ENCODE measurements around the gene EXOC3.
A peak's percentile ranks its signal among the peaks of the same experiment; 100 is the strongest.

EXOC3 gene

DNA sequence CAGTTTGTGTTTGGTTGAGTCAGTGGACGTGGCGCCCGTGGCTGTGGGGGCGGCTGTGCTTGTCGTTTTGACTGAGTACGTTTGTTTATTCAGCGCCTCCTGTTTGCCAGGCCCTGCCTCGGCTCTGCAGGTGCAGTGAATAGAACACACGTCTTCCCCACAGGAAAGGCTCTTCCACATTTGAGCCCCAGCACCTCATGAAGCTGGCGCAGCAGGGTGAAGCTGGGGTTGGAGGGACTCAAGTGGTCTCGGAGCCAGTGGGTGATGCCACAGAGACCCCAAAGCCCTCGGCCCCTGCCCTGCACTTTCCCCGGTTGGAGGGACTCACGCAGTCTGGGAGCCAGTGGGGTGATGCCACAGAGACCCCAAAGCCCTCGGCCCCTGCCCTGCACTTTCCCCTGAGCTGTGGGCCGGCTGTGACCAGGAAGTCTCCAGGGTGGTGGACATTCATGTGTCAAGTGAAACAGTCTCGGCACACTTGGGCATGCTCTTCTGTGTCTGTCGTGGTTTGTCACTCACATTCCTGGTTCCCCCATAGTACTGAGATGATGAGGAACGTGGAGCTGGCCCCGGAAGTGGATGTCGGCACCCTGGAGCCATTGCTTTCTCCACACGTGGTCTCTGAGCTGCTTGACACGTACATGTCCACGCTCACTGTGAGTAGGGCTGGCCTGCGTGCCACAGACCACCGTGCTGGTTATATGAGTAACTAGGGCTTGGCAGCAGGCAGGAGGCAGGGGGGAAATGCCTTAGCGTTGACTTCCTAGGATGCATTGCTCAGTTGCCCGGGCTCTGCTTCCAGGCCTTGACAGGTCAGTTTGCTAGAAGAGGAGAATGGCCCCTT, 13.6 kb downstream of the EXOC3 start:
- no peak for DNase-seq (ENCODE audit: low read depth in 2 of 2)

DNA sequence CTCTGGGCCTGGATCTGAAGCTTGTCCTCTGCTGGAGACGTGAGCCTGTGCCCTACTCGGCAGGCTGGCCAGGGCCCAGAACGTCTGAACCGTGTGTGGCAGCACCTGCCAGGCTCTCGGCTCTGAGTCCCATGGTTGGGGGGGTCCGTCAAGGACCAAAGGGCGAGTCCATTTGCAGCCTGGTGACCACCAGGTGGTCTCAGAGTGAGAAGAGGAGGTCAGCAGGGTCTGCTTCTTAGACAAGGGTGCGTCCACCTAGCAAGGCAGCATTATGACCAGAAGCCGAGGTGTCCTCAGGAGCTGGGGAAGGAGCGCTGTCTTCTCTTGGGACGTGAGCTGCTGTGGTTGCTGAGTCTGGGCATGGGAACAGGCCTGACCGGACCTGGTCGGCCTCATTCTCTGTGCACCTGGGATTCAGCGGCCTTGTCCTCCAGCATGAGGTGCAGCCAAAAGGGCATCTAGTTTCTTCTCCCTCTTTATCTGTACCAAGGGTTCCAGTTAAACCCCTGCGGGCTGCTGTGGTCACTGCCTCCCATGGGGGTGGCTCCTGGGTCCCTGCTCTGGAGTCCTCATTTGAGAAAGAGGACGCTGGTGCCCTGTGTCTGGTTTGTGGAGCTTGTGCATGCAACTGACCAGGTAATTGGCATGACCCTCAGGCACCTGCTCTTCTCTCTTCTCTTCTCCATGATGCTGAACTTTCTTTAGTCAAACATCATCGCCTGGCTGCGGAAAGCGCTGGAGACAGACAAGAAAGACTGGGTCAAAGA, 14.4 kb downstream of the EXOC3 start:
- no peak for DNase-seq (ENCODE audit: low read depth in 2 of 2)

DNA sequence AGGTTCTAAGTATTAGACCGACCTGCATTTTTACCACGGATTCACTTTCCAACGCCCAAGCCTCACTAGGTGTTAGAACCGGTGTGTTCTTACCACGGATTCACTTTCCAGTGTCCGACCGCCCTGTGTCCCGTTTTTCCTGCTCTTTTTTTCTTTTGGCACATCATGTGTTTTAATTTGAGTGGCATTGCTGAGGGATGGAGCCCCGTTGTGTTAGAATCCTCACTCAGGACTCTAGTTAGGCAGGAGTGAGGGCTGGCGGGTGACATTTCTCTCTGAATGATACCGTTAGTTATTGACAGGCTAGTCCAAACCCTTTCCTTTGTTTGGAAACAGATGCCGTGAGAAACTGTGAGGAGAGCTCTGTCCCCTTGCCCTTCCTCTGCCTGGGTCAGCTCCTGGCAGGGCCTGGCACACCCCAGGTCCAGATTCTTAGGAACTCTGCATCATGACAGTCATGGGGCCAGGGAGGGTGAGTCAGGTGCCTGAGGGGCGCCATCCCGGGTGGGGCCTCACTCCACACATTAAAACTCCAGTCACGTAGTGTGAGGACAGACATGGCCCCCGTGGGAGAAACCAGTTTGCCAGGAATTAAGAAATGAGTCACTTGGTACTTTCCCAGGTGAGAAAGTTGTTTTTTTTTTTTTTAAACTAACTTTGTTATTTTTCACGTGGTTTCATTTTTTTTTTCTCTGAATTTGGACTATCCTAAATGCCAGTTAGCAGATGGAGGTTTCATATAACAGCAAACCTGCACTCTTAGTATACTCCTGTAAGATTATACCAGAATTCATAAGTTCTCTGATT, 15.8 kb downstream of the EXOC3 start:
- peak in 1 of 2 donors; percentile 62 for DNase-seq (ENCODE audit: low read depth in 2 of 2)

DNA sequence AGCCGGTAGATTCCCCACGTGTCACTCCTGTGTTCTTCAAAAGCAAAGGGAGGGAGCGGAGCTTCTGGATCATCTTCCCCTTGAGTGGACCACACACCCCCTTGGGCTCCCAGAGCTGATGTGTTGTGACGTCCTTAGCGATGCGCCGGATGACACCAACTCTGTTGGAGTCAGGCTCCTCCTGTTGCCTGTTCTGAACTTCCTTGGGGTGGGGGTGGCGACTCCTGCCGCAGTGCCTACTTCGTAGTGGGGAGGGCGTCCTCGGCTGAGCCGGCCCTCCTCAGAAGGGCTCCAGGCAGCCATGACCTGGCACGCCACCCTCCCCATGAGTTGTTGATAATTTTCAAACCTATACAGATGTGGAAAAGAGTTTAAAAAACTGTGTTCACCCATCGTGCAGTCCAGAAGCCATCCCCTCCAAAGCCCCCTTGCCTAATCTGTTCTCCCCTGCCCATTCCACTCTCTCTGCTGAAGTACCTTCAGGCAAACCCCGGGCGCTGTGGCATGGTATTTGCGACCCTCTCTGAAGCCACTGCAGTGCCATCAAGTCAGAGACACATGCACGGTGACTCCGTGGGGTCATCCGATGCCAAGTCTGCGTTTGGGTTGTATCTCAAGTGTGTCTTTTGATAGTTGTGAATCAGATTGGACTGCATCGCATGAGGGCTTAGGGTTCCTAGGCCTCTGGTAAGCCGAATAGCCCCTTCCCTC, 16.7 kb downstream of the EXOC3 start:
- DNase-seq (ENCODE audit: low read depth in 2 of 2), result no peak

DNA sequence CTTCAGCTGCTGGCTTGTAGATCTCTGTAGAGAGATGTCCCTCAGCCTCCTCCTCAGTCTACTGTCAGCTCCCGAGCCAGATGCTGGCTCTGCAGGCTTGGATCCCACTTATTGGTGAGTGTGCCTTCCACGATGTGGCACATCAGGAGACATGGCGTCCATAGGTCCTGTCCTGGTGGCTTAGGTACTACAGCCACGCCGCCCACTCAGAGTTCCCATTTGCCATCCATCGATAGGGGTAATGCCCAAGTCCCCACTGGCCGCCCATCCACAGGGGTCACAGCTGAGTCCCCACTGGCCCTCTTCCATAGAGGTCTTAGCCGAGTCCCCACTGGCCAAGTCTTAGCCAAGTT, 17.3 kb downstream of the EXOC3 start:
- DNase-seq (ENCODE audit: low read depth in 2 of 2), result no peak

DNA sequence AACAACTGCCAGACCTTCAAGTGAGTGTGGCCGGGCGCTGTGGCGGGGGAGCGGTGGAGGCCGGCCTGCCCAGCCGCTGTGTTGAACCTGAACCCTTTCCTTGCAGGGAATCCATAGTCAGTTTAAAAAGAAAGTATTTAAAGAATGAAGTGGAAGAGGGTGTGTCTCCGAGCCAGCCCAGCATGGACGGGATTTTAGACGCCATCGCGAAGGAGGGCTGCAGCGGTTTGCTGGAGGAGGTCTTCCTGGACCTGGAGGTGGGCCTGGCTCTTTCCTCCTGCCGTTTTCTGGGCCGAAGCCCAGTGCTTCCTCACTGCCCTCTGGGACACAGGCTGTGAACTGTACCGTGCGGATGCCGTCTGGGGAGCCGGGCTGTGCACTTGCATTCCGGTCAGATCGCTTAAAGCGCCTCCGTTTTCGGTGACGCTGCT, 19.1 kb downstream of the EXOC3 start:
- no peak for DNase-seq (ENCODE audit: low read depth in 2 of 2)

DNA sequence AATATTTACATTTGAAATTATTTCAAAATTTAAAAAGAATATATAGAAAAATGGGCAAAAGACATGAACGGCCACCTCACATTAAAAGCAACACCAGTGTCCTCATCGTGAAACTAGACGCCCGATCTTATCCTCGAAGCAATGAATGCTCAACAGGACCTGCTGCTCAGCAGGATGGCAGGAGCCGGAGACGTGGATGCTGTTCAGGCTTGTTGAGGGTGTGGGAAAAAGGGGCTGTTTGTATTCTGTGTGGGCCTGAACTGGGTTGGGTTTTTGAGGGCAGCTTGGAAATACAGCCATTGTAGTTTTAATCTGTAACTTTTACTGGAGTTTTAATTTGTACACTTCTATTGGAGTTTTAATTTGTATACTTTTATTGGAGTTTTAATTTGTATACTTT, 20.3 kb downstream of the EXOC3 start:
- DNase-seq (ENCODE audit: low read depth in 2 of 2), result no peak

DNA sequence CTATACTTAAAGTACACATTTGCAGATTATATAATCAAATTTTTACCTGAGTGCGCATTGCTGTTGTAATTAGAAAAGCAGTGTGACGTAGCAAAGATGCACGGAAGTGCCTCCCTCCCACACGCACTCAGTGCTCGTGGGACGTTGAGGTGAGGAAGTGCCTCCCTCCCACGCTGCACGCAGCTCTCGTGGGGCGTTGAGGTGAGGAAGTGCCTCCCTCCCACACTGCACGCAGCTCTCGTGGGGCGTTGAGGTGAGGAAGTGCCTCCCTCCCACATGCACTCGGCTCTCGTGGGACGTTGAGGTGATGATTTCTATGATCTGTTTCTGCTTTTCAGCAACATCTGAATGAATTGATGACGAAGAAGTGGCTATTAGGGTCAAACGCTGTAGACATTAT, 21.0 kb downstream of the EXOC3 start:
- DNase-seq (ENCODE audit: low read depth in 2 of 2), result peak; percentile 70 to 87

DNA sequence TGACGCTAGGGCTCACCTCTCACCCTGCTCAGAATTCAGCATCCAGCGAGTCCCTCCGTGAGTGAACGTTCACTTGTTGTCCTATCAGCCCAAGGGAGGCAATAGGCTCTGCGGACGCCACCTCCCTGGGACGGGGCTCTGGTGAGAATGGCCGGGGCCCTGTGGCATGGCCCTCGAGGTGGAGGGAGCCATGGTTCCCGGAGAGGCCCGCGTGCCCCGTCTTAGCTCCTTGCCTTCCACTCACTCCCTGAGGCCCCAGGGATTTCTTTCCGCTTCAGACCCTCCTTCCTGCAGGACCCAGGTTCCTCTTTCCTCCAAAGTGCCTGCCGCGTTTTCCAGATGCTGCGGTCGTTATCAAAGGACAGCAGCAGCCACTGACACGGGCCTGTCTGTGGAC, 21.5 kb downstream of the EXOC3 start:
- no peak for DNase-seq (ENCODE audit: low read depth in 2 of 2)

DNA sequence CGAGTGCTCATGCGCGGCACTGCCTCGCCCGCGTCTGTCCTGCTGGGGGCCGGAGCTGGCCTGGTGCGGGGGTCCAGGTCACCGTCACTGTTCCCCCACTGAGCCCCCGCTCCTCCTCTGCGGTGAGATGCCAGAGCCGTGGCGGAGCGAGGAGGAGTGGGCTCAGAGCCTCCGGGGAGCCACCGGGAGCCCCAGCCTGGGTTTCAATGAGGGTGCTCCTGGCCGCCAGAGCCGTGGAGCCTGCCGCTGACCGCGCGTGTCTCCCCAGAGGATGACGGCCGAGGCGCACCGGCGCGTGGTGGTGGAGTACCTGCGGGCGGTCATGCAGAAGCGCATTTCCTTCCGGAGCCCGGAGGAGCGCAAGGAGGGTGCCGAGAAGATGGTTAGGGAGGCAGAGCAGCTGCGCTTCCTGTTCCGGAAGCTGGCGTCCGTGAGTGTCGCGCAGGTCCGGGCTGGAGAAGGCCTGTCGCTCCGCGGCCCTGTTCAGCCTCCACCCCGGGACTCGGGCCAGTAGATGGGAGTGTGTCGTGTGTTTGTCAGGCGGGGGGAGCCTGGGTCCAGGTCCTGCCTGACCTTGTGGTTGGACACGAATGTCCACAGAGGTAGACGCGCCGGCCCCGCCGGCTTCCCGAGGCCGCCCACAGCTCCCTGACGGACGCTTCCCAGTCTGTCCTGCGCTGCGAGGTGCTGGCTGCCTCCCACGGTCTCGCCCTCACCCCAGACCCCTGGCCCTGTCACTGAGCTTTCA, 22.0 kb downstream of the EXOC3 start:
- no peak for DNase-seq (ENCODE audit: low read depth in 2 of 2)

DNA sequence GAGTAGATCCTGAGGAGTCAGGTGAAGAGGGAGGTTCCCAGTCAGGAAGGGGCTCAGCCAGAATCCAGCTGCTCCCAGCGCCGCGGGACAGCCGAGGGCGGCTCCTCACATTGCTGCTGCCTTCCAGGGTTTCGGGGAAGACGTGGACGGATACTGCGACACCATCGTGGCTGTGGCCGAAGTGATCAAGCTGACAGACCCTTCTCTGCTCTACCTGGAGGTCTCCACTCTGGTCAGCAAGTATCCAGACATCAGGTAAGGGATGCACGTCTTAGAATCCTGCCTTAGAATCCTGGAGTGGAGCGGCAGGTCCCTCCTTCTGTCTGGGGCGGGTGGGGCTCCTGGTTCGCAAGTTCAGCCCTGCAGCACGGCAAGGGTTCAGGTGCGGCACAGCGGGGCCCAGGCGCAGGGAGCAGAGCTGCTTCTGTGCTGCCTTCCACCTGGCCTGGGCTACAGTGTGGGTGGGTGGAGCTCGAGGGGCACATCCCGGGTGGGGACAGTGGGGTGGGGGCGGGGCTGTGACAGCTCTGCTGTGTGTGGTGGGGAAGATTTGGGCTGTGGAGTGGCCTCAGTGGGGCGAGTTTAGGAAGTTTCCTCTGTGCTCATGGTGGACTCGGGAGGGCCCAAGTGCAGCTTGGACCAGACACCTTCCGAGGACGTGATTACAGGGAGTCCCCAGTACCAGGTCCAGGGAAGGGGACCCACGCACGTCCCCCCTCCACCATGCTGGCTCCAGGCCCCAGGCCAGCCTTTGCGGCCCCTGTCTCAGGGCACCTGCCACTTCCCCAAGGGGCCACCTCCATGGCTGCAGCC, 22.8 kb downstream of the EXOC3 start:
- DNase-seq (ENCODE audit: low read depth in 2 of 2), result no peak

DNA sequence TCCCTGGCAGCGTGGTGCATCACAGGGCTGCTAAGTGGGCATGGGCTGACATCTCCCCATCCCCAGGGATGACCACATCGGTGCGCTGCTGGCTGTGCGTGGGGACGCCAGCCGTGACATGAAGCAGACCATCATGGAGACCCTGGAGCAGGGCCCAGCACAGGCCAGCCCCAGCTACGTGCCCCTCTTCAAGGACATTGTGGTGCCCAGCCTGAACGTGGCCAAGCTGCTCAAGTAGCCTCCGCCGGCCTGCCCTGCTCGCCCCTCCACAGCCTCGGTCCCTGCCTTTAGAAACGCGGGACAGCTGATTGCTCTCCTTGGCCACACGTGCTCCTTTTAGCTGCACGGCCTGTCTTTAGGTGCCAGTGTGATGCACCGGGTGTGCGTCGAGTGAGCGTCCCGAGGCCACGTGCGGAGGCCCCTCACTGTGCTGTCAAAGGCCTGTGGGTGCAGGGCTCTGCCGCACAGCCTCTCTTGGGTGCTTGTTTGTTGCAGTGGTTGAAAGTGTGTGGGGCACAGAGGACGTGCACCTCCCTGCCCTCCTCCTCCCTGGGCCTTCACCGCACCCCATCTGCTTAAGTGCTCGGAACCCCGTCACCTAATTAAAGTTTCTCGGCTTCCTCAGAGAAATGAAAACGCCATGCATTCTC, 23.8 kb downstream of the EXOC3 start:
- DNase-seq (ENCODE audit: low read depth in 2 of 2), result no peak

DNA sequence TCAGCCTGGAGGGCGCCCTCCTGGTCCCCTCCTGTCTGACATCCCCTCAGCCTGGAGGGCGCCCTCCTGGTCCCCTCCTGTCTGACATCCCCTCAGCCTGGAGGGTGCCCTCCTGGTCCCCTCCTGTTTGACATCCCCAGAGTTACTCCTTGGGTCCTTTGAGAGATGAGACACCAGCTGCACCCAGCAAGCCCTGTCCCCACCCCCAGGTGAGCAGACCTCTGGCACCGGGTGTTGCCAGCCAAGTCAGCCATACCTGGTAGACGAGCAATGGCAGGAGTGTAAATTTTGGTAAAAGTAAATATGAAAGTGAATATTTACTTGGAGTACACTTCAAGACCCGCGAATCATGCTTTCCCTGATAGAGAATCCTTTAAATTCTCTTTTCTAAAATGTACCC, 25.4 kb downstream of the EXOC3 start:
- no peak for DNase-seq (ENCODE audit: low read depth in 2 of 2)

DNA sequence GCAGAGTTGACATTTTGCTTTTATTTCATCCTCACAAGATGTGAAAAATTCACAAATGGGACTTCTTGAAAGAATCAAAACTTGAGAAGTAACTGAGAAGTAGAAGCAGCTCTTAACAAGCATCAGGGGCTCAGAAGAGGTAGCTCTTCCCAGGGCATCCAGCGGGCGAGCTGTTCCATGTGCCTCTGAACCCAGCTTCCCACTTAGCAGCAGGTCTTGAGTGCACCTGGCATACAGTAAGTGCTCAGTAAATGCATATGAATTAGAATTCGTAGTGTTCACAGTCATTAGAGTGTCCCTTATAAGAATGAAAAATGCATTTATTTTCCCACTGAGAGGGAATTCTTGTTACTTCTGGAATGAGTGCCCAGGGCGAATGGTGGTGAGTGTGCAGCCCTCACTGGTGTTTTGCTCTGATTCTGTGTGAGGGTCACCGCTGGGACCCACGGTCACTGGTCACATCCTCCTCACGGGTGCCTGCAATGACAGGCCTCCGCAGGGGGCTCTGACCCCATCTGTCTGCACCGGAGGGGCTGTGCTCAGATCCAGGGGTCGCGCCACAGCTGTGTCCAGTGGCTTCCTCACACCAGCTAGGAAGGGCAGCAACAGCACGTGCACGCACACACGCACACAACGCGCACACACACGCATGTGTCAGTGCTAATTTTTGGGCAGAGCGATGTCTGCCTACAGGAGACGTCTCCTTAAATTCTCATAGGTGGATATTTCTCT, 26.9 kb downstream of the EXOC3 start:
- DNase-seq (ENCODE audit: low read depth in 2 of 2), result no peak

DNA sequence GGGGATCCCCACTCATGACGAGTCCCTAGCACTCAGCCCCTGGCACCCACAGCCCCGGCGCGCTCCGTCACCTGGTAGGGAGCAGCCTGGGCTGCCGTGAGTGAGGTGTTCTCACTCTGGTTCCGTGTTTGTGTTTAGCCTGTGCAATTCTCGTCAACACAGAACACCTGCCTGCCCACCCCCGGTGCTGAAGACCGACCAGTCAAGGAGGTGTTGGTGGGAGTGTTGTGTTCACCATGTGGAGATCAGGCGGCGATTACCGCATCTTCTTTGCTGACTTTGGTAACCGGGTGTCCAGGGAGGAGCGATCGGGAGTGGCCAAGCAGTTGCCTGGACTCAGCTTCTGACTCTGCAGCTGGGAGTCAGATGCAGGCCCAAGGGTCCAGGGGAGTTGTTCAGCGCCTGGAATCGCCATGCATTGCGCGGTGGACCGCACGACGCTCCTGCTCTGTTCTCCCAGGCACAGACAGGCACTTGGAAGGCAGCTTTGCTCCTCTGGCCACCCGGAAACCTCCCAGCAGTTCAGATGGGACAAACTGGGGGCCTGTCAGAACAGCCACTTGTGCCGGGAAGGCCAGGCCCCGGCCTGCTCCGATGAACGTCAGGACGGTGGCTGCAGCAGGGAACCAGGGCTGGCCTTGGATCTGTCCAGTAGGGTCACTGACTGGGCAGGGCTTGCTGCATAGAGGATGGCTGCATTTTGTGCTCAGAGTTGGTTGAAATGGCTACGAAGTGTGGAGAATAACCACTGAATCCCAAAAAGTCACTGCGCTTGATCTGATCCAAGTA, 28.2 kb downstream of the EXOC3 start:
- DNase-seq (ENCODE audit: low read depth in 2 of 2), result no peak

DNA sequence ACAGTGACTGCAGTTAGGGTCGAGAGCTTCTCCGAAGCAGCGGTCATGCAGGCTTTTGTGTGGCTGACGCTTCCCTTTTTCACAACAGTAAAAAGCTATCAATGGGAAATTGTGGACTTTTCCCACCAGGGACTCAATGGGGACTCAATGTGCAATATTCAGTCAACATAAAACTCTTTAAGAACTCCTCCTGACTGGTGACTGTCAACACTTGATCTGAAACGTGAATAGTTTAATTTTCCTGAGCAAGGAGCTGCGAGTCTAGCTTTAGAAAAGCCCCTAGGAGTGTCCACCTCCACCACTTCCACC, 28.7 kb downstream of the EXOC3 start:
- DNase-seq (ENCODE audit: low read depth in 2 of 2), result no peak

DNA sequence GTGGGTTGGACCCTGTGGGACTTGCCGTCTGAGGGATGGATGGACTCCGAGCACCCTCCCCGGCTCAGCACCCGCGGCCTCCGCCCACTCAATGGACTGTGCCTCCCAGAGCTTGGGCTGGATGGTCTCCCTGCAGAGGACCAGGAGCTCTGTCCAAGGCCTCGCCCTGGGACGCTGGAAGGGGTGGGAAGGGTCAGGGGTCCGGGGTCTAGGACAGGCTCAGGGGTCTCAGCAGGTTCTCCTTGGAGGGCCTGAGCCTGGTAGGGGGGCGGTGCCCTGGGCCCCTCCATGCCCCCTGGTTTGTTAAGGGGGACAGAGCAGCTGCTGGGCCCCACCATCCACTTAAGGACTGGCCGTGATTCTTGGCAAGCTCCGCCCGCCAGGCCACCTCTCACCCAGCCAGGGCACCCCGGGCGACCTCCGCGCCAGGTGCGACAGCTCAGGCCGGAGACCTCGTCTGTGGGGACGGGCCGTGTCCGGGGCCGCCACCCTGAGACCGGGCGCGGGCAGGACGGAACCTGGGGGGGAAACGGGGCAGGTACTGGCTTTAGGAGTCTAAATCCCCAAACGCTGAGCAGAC, 29.2 kb downstream of the EXOC3 start:
- peak in 1 of 2 donors; percentile 25 for DNase-seq (ENCODE audit: low read depth in 2 of 2)

Measured in stimulated activated CD4-positive, alpha-beta T cell treated with anti-CD3 and anti-CD28 coated beads, Interleukin-1b, Interleukin-23, amount 100 ng/mL, for 4 hours (primary cell).